ENCODE data around the gene SPTBN5.

Gene SPTBN5

DNA sequence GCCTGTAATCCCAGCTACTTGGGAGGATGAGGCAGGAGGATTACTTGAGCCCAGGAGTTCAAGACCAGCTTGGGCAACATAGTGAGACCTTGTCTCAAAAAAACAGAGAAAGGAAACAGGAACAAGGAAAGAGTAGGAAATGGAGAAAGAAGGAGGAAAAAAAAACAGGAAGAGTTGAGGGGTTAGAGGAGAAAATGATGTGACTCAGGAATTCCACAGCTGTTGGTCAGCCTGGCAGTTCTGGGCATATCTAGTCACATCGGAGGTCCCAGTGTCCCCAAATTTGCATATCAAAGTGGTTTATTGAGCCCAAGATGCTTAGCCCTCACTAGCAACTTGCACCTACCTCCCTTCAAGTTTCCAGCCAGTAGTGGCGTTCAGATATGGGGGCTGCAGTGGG lies 84.7 kb downstream of the SPTBN5 start:
- Histone ChIP-seq H3K4me2 (peak overlapping the region; percentile 78), H3K36me3 (peaks cover 32% of the 10 kb centered on the region), H4K20me1 (no peaks in the 10 kb centered on the region; the same call in 1 of the 2 replicates), H3K4me3 (no peak overlapping the region; the same call in 1 of the 2 replicates), H3K27ac (peak overlapping the region; percentile 72; the same call in 1 of the 2 replicates), H3K9me3 (no peaks in the 10 kb centered on the region), H3K4me1 (peaks cover 74% of the 10 kb centered on the region), H3K9ac (0 out of 2 replicates have a peak overlapping the region, but pooled peaks have one; percentile 52), H3K27me3 (no peaks in the 10 kb centered on the region)
- TF ChIP-seq Cebpa-rat (IDR thresholded peaks at IDR 0.05) = no peak

DNA sequence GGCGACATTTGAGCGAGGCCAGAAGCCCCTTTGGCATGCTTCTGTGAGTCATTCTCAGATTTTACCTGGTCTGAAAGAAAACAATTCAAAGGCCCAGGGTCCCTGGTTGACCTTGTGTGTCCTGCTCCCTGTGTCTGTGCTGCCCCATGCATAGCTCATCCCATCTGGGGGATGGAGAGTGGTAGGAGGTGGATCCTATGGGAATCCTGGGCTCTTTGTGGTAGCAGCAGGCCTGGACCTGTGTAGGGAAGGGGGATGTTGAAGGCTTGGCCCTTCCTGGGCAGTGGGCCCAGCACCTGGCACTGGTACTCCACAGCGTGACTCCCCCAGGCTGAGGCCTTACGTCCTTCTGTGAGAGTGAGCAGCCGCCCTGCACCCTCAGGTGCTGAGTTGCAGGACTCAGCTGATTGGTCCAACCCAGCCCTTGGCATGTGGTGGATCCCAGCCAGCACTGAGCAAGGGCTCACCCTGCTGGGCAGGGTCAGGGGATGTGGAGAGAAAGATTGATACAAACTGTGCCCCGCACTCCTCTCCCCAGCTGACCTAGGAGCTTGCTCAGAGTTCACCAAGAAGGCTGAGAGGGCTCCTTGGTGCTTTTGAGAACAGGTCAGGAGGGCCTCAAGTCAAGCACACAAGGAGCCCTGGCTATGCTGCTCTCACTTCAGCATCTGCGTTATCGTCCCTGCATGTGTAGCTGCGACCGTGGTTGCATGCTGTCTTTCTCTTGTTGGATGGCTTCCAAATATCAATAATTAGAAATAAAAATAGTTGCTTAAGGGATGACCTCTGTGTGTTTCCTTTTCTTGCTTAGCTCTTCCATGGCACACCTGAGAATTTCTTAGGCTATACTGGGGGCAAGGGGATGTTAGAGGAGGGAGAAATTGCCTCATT lies 87.3 kb downstream of the SPTBN5 start:
- no peak for TF ChIP-seq Cebpa-rat (IDR thresholded peaks at IDR 0.05)
- H3K27ac ChIP-seq = 0 out of 2 replicates have a peak overlapping the region, but pooled peaks have one; percentile 3

DNA sequence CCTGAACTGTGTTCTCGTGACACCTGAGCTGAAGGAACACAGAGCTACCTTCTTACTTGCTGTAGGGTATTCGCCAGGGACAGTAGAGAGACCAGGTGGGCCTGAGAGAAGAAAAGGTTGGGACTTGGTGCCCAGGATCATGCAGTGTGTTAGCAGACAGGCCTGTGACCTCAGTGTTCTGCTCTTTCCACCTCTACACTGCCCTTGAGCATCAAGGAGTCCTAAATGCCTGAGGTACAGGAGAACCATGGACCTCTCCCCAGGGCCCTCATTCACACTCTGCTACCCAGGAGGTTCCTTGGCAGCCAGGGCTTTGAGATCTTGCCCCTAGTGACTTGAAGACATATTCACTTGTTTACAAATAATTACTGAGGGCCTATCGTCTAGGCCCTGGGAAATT lies 88.1 kb downstream of the SPTBN5 start:
- H3K4me3 ChIP-seq = no peak overlapping the region

More for the DNA sequence above, 87.3 kb downstream of the SPTBN5 start:
- peaks cover 6% of the 10 kb centered on the region for H3K9me3 ChIP-seq
- H3K36me3 ChIP-seq = peaks cover 39% of the 10 kb centered on the region
- peaks cover 53% of the 10 kb centered on the region for H3K4me1 ChIP-seq
- H4K20me1 ChIP-seq = no peaks in the 10 kb centered on the region; the same call in 1 of the 2 replicates
- no peak overlapping the region for H3K4me2 ChIP-seq
- H3K4me3 ChIP-seq = no peak overlapping the region
- H3K27me3 ChIP-seq = no peaks in the 10 kb centered on the region
- no peak overlapping the region; the same call in 1 of the 2 replicates for H3K9ac ChIP-seq

DNA sequence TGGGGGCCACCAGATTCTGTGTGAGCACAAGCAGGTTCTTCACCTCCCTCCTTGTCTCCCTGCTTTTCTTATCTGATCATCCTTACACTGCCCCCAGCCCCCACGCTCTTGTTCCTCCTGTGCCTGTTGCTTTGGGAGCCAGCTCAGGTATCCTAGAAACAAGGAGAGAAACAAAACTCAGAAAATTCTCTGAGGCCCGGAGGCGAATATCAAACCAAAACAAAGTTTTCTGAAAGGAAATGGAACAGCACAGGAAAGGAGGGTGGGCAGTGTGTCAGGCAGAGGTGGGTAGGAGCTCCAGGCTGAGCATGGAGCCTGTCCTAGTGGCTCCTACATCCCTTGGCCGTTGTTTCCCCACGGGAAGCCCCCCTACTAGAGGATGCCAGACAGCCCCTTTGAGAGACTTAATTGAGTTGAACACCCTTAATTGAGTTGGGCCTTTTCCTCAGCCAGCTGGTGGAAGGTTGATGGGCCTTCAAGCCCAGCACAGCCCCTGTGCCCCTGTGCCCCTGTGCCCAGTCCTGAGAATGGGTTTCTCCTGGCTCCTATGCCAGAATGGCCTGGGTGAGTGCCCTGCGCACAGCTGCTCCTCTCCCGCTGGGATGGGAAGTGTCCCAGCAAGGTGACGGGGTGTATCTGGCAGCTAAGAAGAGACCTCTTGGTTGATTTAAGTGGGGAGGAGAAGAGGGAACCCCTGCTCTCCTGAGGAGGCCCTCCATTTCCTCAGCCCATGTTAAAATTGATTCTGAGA lies 88.8 kb downstream of the SPTBN5 start:
- Histone ChIP-seq H3K4me2 (peak overlapping the region; percentile 55), H3K9me3 (peaks cover 17% of the 10 kb centered on the region), H3K27me3 (no peaks in the 10 kb centered on the region), H3K9ac (peak overlapping the region; percentile 61), H3K4me3 (no peak overlapping the region), H3K4me1 (peaks cover 40% of the 10 kb centered on the region), H3K36me3 (peaks cover 53% of the 10 kb centered on the region), H3K27ac (peak overlapping the region; percentile 60), H4K20me1 (no peaks in the 10 kb centered on the region; the same call in 1 of the 2 replicates)
- TF ChIP-seq Cebpa-rat (IDR thresholded peaks at IDR 0.05) = no peak

More for the DNA sequence above, 88.1 kb downstream of the SPTBN5 start:
- H3K36me3 ChIP-seq = peaks cover 47% of the 10 kb centered on the region
- peaks cover 47% of the 10 kb centered on the region for H3K4me1 ChIP-seq
- H3K4me2 ChIP-seq = peak overlapping the region; percentile 55
- H3K9me3 ChIP-seq = peaks cover 15% of the 10 kb centered on the region
- no peak overlapping the region for H3K9ac ChIP-seq
- no peak for TF ChIP-seq Cebpa-rat (IDR thresholded peaks at IDR 0.05)
- H3K27ac ChIP-seq = peak overlapping the region; percentile 60
- no peaks in the 10 kb centered on the region for H3K27me3 ChIP-seq
- no peaks in the 10 kb centered on the region; the same call in 1 of the 2 replicates for H4K20me1 ChIP-seq

DNA sequence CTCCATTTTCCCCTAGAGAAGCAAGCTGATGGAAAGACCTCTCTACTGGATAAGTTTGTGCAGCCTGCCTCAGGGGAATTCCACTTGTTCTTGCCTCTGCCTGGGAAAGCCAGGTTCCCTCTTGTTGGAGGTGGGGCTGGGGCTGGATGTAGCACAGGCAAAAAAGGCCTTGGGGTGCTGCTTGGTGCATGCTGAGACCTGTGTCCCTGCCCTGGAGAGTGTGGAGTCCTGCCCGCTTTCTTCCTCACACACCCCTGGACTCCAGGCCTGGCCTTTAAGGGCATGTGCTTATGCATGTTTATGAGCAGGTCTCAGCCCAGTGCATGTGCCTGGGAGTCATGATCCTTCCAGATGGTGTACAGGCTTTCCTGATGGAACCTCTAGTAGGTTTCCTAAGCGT lies 89.5 kb downstream of the SPTBN5 start:
- no peak for TF ChIP-seq Cebpa-rat (IDR thresholded peaks at IDR 0.05)
- Histone ChIP-seq H3K9me3 (peaks cover 17% of the 10 kb centered on the region), H3K27me3 (no peaks in the 10 kb centered on the region), H3K4me1 (peaks cover 37% of the 10 kb centered on the region), H3K27ac (peak overlapping the region; percentile 60), H3K36me3 (peaks cover 60% of the 10 kb centered on the region), H3K4me3 (no peak overlapping the region), H3K9ac (peak overlapping the region; percentile 61), H4K20me1 (no peaks in the 10 kb centered on the region; the same call in 1 of the 2 replicates), H3K4me2 (peak overlapping the region; percentile 55)

DNA sequence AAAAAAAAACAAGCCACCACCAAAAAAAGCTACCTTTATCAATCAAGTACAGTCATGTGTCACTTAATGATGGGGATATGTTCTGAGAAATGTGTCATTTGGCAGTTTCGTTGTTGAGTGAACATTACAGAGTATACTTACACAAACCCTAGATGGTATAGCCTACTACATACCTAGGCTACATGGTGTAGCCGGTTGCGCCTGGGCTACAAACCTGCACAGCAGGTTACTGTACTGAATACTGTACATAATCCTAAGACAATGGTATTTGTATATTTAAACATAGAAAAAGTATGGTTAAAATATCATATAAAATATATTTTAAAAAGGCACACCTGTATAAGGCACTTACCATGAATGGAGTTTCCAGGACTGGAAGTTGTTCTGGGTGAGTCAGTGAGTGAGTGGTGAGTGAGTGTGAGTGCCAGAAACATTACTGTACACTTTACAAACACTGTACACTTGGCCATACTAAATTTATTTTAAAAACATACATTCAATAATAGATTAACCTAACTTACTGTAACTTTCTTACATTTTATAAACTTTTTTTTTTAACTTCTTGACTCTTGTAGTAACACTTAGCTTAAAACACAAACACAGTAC lies 91.9 kb downstream of the SPTBN5 start:
- peaks cover 52% of the 10 kb centered on the region for H3K36me3 ChIP-seq
- no peak overlapping the region for H3K27ac ChIP-seq
- H3K4me1 ChIP-seq = peaks cover 53% of the 10 kb centered on the region
- H3K4me2 ChIP-seq = no peak overlapping the region
- no peak overlapping the region for H3K9ac ChIP-seq
- no peaks in the 10 kb centered on the region for H3K27me3 ChIP-seq
- no peak for TF ChIP-seq Cebpa-rat (IDR thresholded peaks at IDR 0.05)
- H3K4me3 ChIP-seq = no peak overlapping the region
- H3K9me3 ChIP-seq = peaks cover 17% of the 10 kb centered on the region
- H4K20me1 ChIP-seq = peaks cover 8% of the 10 kb centered on the region; the same call in 1 of the 2 replicates

DNA sequence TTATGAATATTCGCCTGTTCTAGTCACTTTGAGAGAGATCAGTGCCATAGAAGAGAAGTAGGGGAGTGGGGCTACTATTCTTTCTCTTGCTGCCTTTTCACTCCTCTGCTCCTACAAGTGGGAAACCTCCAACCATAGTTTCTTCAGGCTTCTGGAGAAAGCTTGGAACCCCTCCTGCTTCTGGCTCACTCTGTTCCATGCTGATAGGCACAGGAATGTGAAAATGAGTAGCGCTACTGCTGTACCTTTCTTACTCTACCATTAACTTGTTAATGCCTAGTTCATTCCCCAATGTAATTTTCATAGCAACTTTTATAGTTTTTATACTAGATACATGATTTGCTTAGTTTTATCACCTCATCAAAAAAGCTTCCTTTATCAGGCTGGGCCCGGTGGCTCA lies 92.7 kb downstream of the SPTBN5 start:
- Histone ChIP-seq H3K36me3 (peaks cover 45% of the 10 kb centered on the region), H3K4me1 (peaks cover 56% of the 10 kb centered on the region), H3K4me3 (no peak overlapping the region), H3K27me3 (no peaks in the 10 kb centered on the region), H4K20me1 (0 out of 2 replicates have a peak, but pooled peaks cover 8% of the 10 kb centered on the region), H3K9ac (no peak overlapping the region), H3K4me2 (no peak overlapping the region), H3K27ac (no peak overlapping the region), H3K9me3 (peaks cover 17% of the 10 kb centered on the region)
- no peak for TF ChIP-seq Cebpa-rat (IDR thresholded peaks at IDR 0.05)

DNA sequence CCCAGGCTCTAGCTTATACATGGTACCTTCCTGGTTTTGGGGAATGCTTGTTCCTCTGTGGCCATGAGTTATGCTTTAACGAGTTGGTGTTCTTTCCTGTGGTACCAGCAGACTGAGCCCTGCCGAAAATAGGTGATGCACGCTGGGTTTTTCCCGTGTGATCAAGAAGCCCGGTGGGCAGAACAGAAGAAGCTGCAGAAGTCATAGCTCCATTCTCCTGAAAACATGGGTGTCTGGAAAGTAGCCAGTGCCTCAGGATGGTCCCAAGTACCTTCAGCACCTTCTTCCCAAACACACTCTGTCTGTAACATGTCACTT lies 94.4 kb downstream of the SPTBN5 start:
- Histone ChIP-seq H3K9me3 (peaks cover 17% of the 10 kb centered on the region), H3K27me3 (no peaks in the 10 kb centered on the region), H3K27ac (0 out of 2 replicates have a peak overlapping the region, but pooled peaks have one; percentile 5), H3K4me1 (peaks cover 56% of the 10 kb centered on the region), H3K4me3 (no peak overlapping the region), H3K4me2 (peak overlapping the region; percentile 40), H3K9ac (no peak overlapping the region), H4K20me1 (0 out of 2 replicates have a peak, but pooled peaks cover 8% of the 10 kb centered on the region), H3K36me3 (peaks cover 45% of the 10 kb centered on the region)
- no peak for TF ChIP-seq Cebpa-rat (IDR thresholded peaks at IDR 0.05)
